NCI-H2029 treated with DMSO at 0.1 percent for 48 hours (cell line): ENCODE data around the gene ADAMTSL1.

Source experiments
- DNase-seq: peaks from one replicate; lab custom pipeline; 2025; lab: John Stamatoyannopoulos, UW

The ADAMTSL1 gene

GRCh38 chr9:18936094-18936871 lies 462.3 kb downstream of the ADAMTSL1 start:
- no peak for DNase-seq

GRCh38 chr9:18939943-18940342 lies 466.0 kb downstream of the ADAMTSL1 start:
- no peak for DNase-seq

- DNase-seq: peak; percentile 1
Observed at GRCh38 chr9:18941060-18941740, 467.2 kb downstream of the ADAMTSL1 start.

- no peak for DNase-seq
Observed at GRCh38 chr9:18942801-18943200, 468.8 kb downstream of the ADAMTSL1 start.

- DNase-seq: no peak
Observed at GRCh38 chr9:18947892-18948339, 474.0 kb downstream of the ADAMTSL1 start.

- no peak for DNase-seq
Observed at GRCh38 chr9:18951936-18952335, 478.0 kb downstream of the ADAMTSL1 start.

- no peak for DNase-seq
Observed at GRCh38 chr9:18955626-18956025, 481.7 kb downstream of the ADAMTSL1 start.
